Upper lobe of left lung (tissue), 4 donors: ENCODE measurements around the gene SNX10.
"Not testable (repeated sequence)": the region's sequence is repeated elsewhere in the genome, so short reads cannot be mapped to it uniquely, and the experiment has no call there.

Experiments used
- CTCF ChIP-seq, 6 experiments: fragments of 450-650 bp in 4 of 6; fragments of 200-600 bp in 2 of 6; sonication (generic) in 2 of 6; IDR thresholded peaks; one replicate each; pipeline ENCODE4 v1.5.1; 2016 to 2019; ENCODE audit warnings: antibody characterized with exemption in 6 of 6
- POLR2A ChIP-seq, 4 donors: fragments of 450-650 bp; IDR thresholded peaks; one replicate each; pipeline ENCODE4 v1.5.1; 2016 to 2017; ENCODE audit warnings: antibody characterized with exemption in 4 of 4, mild to moderate bottlenecking in 2 of 4

- not testable (repeated sequence) for TF ChIP-seq CTCF, POLR2A (IDR thresholded peaks at IDR 0.05)
Measured at GRCh38 chr7:26288126-26288525, 3.5 kb upstream of the SNX10 start.
